ENCODE measurements around the gene CASQ2. TPM values are rescaled to one million over a fixed set of nuclear protein-coding genes. Genes with fewer than 3 reads are reported as not detected.

Gene CASQ2
- polyA plus RNA-seq, 1 donor from 2014 or later, result not detected

DNA sequence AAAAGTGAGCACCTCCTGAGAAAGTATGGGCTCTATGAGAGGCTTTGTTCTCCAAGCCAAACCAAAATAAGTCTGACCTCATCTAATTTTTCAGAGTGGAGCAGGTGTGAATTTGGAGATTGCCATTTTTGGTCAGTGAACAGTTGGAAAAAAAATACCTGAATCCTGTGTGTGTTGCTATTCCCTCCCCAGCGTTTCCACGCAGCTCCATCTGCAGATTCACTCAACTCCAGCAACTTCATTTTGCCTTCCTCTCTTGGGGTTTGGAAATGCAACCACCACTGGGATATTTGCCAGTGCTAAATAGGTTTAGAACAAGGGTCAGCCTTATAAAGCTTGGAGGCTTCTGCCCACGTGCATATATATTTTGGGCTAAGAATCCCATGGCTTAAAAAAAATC lies 11.2 kb downstream of the CASQ2 start:
- Histone ChIP-seq H3K79me2 (replicated peaks; ENCODE audit: insufficient read depth, low read length) (no peaks in the 10 kb centered on the region), H3K9me3 (ENCODE audit: low read length) (no peaks in the 10 kb centered on the region), H3K36me3 (ENCODE audit: insufficient read depth, low read length) (no peaks in the 10 kb centered on the region), H4K20me1 (ENCODE audit: insufficient read depth) (no peaks in the 10 kb centered on the region), H3K9ac (ENCODE audit: low read length) (no peak overlapping the region), H3F3A (ENCODE audit: insufficient read depth, low read length, poor library complexity, severe bottlenecking) (no peaks in the 10 kb centered on the region), H3K27ac (ENCODE audit: low read length) (no peak overlapping the region), H2AFZ (ENCODE audit: low read depth, low read length) (no peak overlapping the region), H3K27me3 (ENCODE audit: insufficient read depth, low read depth, low read length) (no peaks in the 10 kb centered on the region), H3K4me3 (ENCODE audit: low read length) (no peak overlapping the region), H3K4me2 (ENCODE audit: low read length) (no peak overlapping the region), H3K9me2 (ENCODE audit: insufficient read depth, low read length) (no peaks in the 10 kb centered on the region)
- no peak for TF ChIP-seq SMC3 (conservative IDR thresholded peaks at IDR 0.05; ENCODE audit: poor library complexity)
- no peak for TF ChIP-seq RAD21 (conservative IDR thresholded peaks at IDR 0.05)
- TF ChIP-seq, protein P1, sequence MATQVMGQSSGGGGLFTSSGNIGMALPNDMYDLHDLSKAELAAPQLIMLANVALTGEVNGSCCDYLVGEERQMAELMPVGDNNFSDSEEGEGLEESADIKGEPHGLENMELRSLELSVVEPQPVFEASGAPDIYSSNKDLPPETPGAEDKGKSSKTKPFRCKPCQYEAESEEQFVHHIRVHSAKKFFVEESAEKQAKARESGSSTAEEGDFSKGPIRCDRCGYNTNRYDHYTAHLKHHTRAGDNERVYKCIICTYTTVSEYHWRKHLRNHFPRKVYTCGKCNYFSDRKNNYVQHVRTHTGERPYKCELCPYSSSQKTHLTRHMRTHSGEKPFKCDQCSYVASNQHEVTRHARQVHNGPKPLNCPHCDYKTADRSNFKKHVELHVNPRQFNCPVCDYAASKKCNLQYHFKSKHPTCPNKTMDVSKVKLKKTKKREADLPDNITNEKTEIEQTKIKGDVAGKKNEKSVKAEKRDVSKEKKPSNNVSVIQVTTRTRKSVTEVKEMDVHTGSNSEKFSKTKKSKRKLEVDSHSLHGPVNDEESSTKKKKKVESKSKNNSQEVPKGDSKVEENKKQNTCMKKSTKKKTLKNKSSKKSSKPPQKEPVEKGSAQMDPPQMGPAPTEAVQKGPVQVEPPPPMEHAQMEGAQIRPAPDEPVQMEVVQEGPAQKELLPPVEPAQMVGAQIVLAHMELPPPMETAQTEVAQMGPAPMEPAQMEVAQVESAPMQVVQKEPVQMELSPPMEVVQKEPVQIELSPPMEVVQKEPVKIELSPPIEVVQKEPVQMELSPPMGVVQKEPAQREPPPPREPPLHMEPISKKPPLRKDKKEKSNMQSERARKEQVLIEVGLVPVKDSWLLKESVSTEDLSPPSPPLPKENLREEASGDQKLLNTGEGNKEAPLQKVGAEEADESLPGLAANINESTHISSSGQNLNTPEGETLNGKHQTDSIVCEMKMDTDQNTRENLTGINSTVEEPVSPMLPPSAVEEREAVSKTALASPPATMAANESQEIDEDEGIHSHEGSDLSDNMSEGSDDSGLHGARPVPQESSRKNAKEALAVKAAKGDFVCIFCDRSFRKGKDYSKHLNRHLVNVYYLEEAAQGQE (IDR thresholded peaks at IDR 0.05; ENCODE audit: borderline replicate concordance), result no peak
- TF ChIP-seq TAF1 (IDR thresholded peaks at IDR 0.05; ENCODE audit: low read depth), result no peak
- TF ChIP-seq, protein P2, sequence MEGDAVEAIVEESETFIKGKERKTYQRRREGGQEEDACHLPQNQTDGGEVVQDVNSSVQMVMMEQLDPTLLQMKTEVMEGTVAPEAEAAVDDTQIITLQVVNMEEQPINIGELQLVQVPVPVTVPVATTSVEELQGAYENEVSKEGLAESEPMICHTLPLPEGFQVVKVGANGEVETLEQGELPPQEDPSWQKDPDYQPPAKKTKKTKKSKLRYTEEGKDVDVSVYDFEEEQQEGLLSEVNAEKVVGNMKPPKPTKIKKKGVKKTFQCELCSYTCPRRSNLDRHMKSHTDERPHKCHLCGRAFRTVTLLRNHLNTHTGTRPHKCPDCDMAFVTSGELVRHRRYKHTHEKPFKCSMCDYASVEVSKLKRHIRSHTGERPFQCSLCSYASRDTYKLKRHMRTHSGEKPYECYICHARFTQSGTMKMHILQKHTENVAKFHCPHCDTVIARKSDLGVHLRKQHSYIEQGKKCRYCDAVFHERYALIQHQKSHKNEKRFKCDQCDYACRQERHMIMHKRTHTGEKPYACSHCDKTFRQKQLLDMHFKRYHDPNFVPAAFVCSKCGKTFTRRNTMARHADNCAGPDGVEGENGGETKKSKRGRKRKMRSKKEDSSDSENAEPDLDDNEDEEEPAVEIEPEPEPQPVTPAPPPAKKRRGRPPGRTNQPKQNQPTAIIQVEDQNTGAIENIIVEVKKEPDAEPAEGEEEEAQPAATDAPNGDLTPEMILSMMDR (IDR thresholded peaks at IDR 0.05; ENCODE audit: poor library complexity, severe bottlenecking), result no peak
- no peak for TF ChIP-seq EP300 (conservative IDR thresholded peaks at IDR 0.05; ENCODE audit: poor library complexity, severe bottlenecking)
- no peak for TF ChIP-seq EZH2 (IDR thresholded peaks at IDR 0.05; ENCODE audit: borderline replicate concordance, insufficient read depth, low read length, poor library complexity, severe bottlenecking)
- no peak for TF ChIP-seq MXI1 (conservative IDR thresholded peaks at IDR 0.05; ENCODE audit: poor library complexity, severe bottlenecking)
- no peak for TF ChIP-seq POLR2AphosphoS5 (IDR thresholded peaks at IDR 0.05)

DNA sequence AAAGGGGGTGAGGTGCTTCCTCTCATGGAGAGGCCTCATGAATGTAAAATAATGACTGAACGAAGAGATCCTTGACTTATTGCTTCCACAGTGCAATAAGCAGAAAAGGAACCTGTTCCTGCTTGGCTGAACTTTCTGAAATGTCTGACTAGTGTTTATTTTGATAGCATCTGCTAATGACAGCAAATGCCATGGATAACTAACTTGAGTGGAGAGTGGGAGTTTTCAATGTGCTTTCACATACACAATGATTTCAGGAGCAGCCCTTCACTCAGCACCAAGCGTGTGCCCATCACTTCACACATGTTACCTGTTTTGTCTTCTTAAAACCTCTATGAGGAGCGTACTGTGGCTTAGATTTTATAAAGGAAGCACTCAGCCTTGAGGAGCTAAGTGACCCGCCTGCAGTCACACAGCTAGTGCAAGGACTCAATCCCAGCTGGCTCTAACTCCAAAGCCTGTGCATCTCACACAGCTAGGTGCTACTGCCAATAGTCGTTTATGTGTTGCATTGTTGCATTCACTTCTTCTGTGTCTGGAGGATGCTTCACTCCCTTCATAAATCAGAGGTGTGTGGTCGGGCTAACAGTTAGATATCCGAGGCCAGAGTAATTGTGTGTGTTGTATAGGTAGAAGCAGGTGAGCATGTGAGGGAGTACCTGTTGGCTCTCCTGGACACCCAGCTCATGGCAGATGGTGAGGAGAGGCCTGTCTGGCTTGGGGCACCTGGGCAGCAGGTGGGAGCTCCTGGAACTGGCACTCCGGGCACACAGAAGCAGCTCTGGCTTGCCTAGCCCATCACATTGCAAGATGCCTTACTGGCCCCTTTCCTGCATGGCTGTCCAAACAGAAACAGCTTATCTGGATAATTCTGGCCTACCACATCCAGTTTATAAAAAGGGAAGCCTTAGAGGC lies 12.8 kb downstream of the CASQ2 start:
- H2AFZ ChIP-seq (ENCODE audit: low read depth, low read length), result no peak overlapping the region

More for the DNA sequence above, 12.8 kb downstream of the CASQ2 start:
- Histone ChIP-seq H3K9me2 (ENCODE audit: insufficient read depth, low read length) (no peaks in the 10 kb centered on the region), H3F3A (ENCODE audit: insufficient read depth, low read length, poor library complexity, severe bottlenecking) (no peaks in the 10 kb centered on the region), H3K27me3 (ENCODE audit: insufficient read depth, low read depth, low read length) (no peaks in the 10 kb centered on the region), H3K36me3 (ENCODE audit: insufficient read depth, low read length) (no peaks in the 10 kb centered on the region), H3K27ac (ENCODE audit: low read length) (no peak overlapping the region), H3K4me3 (ENCODE audit: low read length) (no peak overlapping the region), H3K4me2 (ENCODE audit: low read length) (no peak overlapping the region), H3K9me3 (ENCODE audit: low read length) (no peaks in the 10 kb centered on the region), H4K20me1 (ENCODE audit: insufficient read depth) (no peaks in the 10 kb centered on the region), H3K9ac (ENCODE audit: low read length) (no peak overlapping the region), H3K79me2 (replicated peaks; ENCODE audit: insufficient read depth, low read length) (no peaks in the 10 kb centered on the region)
- no peak for TF ChIP-seq POLR2AphosphoS5 (IDR thresholded peaks at IDR 0.05)
- no peak for TF ChIP-seq EZH2 (IDR thresholded peaks at IDR 0.05; ENCODE audit: borderline replicate concordance, insufficient read depth, low read length, poor library complexity, severe bottlenecking)
- TF ChIP-seq EP300 (conservative IDR thresholded peaks at IDR 0.05; ENCODE audit: poor library complexity, severe bottlenecking), result no peak
- no peak for TF ChIP-seq TAF1 (IDR thresholded peaks at IDR 0.05; ENCODE audit: low read depth)
- TF ChIP-seq MXI1 (conservative IDR thresholded peaks at IDR 0.05; ENCODE audit: poor library complexity, severe bottlenecking), result no peak
- TF ChIP-seq, protein P1 (IDR thresholded peaks at IDR 0.05; ENCODE audit: borderline replicate concordance), result no peak
- TF ChIP-seq, protein P2 (IDR thresholded peaks at IDR 0.05; ENCODE audit: poor library complexity, severe bottlenecking), result no peak
- no peak for TF ChIP-seq RAD21 (conservative IDR thresholded peaks at IDR 0.05)
- no peak for TF ChIP-seq SMC3 (conservative IDR thresholded peaks at IDR 0.05; ENCODE audit: poor library complexity)

All from neural cell (in vitro differentiated cells).